Muscle layer of colon (tissue), 2 donors: ENCODE data around the gene NT5C1A.
A peak's percentile ranks its signal among the peaks of the same experiment; 100 is the strongest.

Experiments used
- H3K27ac ChIP-seq: one replicate; pipeline ENCODE4 v1.7.0; 2013; ENCODE audit warnings: low read depth, mild to moderate bottlenecking, low read length, moderate library complexity
- H3K27me3 ChIP-seq, 2 donors: one replicate each; pipeline ENCODE4 v1.7.0; 2013; ENCODE audit warnings: low read length in 2 of 2, mild to moderate bottlenecking in 2 of 2; ENCODE audit not compliant: insufficient read depth in 2 of 2, control insufficient read depth in 1 of 2
- H3K36me3 ChIP-seq: one replicate; pipeline ENCODE4 v1.7.0; 2013; ENCODE audit warnings: mild to moderate bottlenecking, low read length; ENCODE audit not compliant: insufficient read depth
- H3K4me1 ChIP-seq: one replicate; pipeline ENCODE4 v1.7.0; 2013; ENCODE audit warnings: mild to moderate bottlenecking, low read length; ENCODE audit not compliant: insufficient read depth
- H3K4me3 ChIP-seq, 2 donors: one replicate each; pipeline ENCODE4 v1.7.0; 2013; ENCODE audit warnings: low read length in 2 of 2, low read depth in 1 of 2, mild to moderate bottlenecking in 1 of 2, moderate library complexity in 1 of 2
- H3K9ac ChIP-seq: one replicate; pipeline ENCODE4 v1.7.0; 2013; ENCODE audit warnings: low read length
- H3K9me3 ChIP-seq: one replicate; pipeline ENCODE4 v1.7.0; 2013; ENCODE audit warnings: mild to moderate bottlenecking, low read length
- donor health status: abdominal sarcoma.
- donor health status: Adenocarcinoma of cecum.

Gene NT5C1A

GRCh38 chr1:39632682-39633417 is 39.1 kb downstream of the NT5C1A start:
- Histone ChIP-seq H3K9ac (no peak overlapping the region), H3K4me3 (peak overlapping the region in 1 of 2 donors; percentile 11), H3K4me1 (no peaks in the 10 kb centered on the region), H3K36me3 (no peaks in the 10 kb centered on the region), H3K27ac (no peak overlapping the region), H3K9me3 (no peaks in the 10 kb centered on the region), H3K27me3 (peaks cover 0 to 12% of the 10 kb centered on the region in 2 donors)

DNA sequence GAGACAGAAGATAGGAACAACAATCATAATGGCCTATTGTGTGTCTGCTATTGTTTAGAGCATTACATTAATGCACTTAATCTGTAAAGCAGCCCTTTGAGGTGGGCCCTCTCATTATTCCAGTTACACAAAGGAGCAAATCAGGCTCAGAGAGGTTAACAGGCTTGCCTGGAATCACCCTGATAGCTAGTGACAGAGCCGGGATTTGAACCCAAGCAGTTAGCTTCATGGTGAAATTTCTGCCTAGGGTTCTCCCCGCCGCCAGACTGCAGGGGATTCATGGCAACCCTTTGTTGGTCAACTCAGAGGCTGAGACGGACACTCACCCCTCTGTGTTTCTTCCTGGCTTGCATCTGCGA is 39.6 kb downstream of the NT5C1A start:
- H3K9ac ChIP-seq: no peak overlapping the region

GRCh38 chr1:39631361-39632322 is 40.3 kb downstream of the NT5C1A start:
- Histone ChIP-seq H3K9me3 (no peaks in the 10 kb centered on the region), H3K36me3 (no peaks in the 10 kb centered on the region), H3K27me3 (peaks cover 0 to 12% of the 10 kb centered on the region in 2 donors), H3K27ac (no peak overlapping the region), H3K4me3 (no peak overlapping the region), H3K9ac (no peak overlapping the region), H3K4me1 (no peaks in the 10 kb centered on the region)

More for the DNA sequence above, 39.6 kb downstream of the NT5C1A start:
- H3K4me3 ChIP-seq: no peak overlapping the region
- no peaks in the 10 kb centered on the region for H3K9me3 ChIP-seq
- H3K4me1 ChIP-seq: no peaks in the 10 kb centered on the region
- H3K27ac ChIP-seq: no peak overlapping the region
- peaks cover 0 to 12% of the 10 kb centered on the region in 2 donors for H3K27me3 ChIP-seq
- H3K36me3 ChIP-seq: no peaks in the 10 kb centered on the region

DNA sequence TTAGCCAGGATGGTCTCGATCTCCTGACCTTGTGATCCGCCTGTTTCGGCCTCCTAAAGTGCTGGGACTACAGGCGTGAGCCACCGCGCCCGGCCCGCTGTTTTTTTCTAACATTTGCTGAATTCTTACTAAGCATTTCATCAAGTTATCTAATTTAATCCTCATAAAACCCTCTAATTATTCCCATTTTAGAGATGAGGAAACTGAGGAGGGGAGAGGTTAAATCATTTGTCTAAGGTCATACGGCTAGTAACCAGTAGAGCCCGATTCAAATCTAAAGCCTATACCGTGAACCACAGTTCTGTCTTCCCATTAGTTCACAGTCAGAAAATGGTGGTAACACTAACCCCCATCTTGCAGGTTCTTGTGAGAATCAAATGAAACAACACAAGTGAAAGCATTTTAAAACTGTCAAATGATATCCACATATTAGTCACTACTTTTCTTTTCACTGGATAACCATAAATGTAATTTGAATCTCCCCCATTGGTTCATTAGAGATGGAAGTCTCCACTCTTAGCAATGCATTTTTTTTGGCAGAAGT is 43.0 kb downstream of the NT5C1A start:
- peaks cover 7% of the 10 kb centered on the region for H3K4me1 ChIP-seq
- H3K27ac ChIP-seq: no peak overlapping the region
- no peak overlapping the region for H3K4me3 ChIP-seq
- no peaks in the 10 kb centered on the region for H3K27me3 ChIP-seq
- H3K36me3 ChIP-seq: no peaks in the 10 kb centered on the region
- H3K9ac ChIP-seq: no peak overlapping the region
- H3K9me3 ChIP-seq: no peaks in the 10 kb centered on the region

- no peaks in the 10 kb centered on the region for H3K9me3 ChIP-seq
- H3K9ac ChIP-seq: no peak overlapping the region
- H3K27me3 ChIP-seq: no peaks in the 10 kb centered on the region
- peaks cover 7% of the 10 kb centered on the region for H3K4me1 ChIP-seq
- H3K36me3 ChIP-seq: no peaks in the 10 kb centered on the region
- no peak overlapping the region for H3K4me3 ChIP-seq
- H3K27ac ChIP-seq: no peak overlapping the region
Observed at GRCh38 chr1:39626646-39627045, 45.3 kb downstream of the NT5C1A start.

DNA sequence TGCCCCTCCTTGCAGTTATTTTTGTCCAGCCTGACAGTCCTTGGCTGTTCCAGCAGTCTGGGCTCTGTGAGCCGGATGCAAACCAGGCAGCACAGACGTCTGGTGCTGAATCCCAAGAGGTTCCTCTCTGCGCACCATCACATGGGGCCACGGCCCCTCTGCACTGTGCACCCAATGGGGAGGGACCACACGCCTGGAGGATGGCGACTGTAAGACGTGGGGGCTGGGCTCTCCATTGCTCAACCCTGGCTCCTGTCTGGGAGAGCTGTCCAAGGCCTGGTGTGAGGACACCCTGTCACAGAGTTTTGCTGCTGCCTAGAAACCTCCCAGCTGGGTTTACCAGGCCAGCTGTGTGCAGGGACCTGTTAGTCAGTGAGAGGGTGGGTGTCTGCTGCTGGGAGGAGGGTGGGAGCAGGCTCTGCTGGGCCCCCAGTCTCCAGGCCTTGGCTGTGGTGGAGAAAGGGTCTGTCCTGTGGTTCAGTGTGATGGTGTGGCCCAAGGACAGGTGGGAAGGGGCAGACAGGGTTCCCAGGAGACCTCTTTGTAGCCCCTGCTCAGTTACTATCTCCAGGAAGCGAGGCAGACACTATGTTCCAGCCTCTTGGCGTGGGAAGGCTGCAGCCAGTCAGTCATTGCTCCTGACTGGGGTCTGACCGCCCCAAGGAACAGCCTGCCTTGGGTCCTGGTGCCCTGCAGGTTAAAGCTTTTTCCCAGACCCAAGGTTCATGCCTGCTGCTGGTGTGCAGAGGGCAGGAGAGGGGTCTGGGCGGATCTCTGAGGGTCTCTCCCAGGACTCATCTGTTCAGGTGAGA is 46.2 kb downstream of the NT5C1A start:
- H3K9ac ChIP-seq: no peak overlapping the region
- no peaks in the 10 kb centered on the region for H3K36me3 ChIP-seq
- H3K9me3 ChIP-seq: no peaks in the 10 kb centered on the region
- no peaks in the 10 kb centered on the region for H3K27me3 ChIP-seq
- H3K27ac ChIP-seq: no peak overlapping the region
- peaks cover 7% of the 10 kb centered on the region for H3K4me1 ChIP-seq
- H3K4me3 ChIP-seq: no peak overlapping the region

DNA sequence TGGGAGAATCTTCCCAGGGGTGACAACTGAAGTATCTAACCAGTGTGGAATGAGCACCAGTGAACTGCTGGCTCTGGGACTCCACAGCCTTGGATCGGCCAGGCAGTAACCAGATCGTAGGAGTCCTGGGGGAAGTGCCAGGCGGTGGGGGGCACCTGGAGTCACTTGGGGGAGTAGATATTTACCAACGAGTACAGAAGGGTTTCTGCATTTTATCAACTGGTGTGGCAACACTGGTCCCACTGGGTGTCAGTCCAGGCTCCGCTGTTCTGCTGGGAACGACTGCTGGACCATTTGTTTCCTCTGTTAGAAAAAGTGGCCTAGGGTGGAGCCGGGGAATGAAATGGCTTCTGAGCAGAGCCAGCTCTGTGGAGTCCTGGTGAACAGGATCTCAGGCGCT is 46.9 kb downstream of the NT5C1A start:
- Histone ChIP-seq H3K27ac (no peak overlapping the region), H3K4me3 (no peak overlapping the region), H3K4me1 (peaks cover 7% of the 10 kb centered on the region), H3K27me3 (no peaks in the 10 kb centered on the region), H3K36me3 (no peaks in the 10 kb centered on the region), H3K9ac (no peak overlapping the region), H3K9me3 (no peaks in the 10 kb centered on the region)

GRCh38 chr1:39623053-39623452 is 48.9 kb downstream of the NT5C1A start:
- Histone ChIP-seq H3K36me3 (no peaks in the 10 kb centered on the region), H3K4me1 (peaks cover 7% of the 10 kb centered on the region), H3K4me3 (no peak overlapping the region), H3K27me3 (no peaks in the 10 kb centered on the region), H3K9ac (no peak overlapping the region), H3K27ac (no peak overlapping the region), H3K9me3 (no peaks in the 10 kb centered on the region)

DNA sequence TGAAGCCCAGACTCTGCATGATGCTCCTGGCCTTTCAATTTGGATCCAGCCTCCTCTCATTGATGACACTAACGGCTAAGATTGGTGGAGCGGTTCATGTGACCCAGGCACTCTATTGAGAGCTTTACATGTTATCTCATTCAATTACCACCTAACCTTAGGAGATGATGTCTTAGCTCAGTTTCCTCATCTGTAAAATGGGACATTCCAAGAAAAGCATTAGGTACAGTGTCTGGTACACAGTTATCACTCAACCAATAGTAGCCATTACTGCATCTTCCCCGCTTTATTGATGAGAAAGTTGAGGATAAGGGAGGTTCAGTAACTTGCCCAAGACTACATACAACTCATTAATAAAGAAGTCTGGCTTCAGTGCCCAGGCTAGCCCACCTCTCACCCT is 49.5 kb downstream of the NT5C1A start:
- Histone ChIP-seq H3K27me3 (no peaks in the 10 kb centered on the region), H3K4me3 (no peak overlapping the region), H3K36me3 (no peaks in the 10 kb centered on the region), H3K9ac (no peak overlapping the region), H3K27ac (no peak overlapping the region), H3K4me1 (peaks cover 7% of the 10 kb centered on the region), H3K9me3 (no peaks in the 10 kb centered on the region)

GRCh38 chr1:39620659-39621165 is 51.2 kb downstream of the NT5C1A start:
- H3K27ac ChIP-seq: no peak overlapping the region
- no peaks in the 10 kb centered on the region for H3K4me1 ChIP-seq
- no peaks in the 10 kb centered on the region for H3K36me3 ChIP-seq
- no peaks in the 10 kb centered on the region for H3K9me3 ChIP-seq
- no peak overlapping the region for H3K4me3 ChIP-seq
- no peak overlapping the region for H3K9ac ChIP-seq
- H3K27me3 ChIP-seq: no peaks in the 10 kb centered on the region
